ENCODE results near the gene SLC52A1.
A peak's percentile ranks its signal among the peaks of the same experiment; 100 is the strongest.

DNA sequence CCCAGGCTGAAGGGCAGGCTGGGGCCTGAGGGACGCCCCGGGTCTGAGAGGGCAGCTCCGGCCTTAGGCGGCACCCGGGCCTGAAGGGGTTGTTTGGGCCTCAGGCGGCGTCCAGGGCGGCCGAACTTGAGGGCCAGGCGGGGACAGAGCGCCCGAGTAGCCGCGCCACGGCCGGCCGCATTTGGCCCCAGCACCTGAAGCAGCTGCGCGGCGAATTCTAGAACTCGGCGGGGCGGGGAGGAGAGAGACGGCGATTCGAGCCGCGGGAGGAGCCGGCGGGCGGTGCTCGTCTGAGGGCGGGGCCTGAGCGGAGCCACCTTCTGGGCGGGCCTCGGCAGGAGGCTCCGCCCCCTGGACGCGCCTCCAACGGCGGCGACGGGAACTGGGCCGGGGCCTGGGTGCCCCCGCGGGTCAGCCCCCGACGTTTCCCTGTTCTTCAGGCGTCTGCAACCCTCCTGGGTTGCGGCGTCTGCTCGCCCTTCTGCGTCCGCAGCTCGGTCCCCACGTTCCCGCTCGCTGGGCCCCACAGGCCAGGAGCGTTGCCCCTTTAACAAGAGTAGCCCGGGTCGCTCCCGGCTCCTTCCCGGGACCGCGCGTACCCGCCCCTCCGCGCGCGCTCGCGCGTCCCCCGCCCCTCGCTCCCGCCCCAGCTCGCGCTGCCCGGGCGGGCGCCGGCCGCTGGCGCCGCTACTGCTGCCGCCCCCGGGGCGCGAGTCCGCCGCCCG is 37.8 kb downstream of the SLC52A1 start, which contains the start of the genes INCA1 and KIF1C:
- TF ChIP-seq, protein P1, sequence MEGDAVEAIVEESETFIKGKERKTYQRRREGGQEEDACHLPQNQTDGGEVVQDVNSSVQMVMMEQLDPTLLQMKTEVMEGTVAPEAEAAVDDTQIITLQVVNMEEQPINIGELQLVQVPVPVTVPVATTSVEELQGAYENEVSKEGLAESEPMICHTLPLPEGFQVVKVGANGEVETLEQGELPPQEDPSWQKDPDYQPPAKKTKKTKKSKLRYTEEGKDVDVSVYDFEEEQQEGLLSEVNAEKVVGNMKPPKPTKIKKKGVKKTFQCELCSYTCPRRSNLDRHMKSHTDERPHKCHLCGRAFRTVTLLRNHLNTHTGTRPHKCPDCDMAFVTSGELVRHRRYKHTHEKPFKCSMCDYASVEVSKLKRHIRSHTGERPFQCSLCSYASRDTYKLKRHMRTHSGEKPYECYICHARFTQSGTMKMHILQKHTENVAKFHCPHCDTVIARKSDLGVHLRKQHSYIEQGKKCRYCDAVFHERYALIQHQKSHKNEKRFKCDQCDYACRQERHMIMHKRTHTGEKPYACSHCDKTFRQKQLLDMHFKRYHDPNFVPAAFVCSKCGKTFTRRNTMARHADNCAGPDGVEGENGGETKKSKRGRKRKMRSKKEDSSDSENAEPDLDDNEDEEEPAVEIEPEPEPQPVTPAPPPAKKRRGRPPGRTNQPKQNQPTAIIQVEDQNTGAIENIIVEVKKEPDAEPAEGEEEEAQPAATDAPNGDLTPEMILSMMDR (IDR thresholded peaks at IDR 0.05) = peak in 4 of 6 experiments; percentile 33 to 47 (median 40)
- TF ChIP-seq POLR2A (IDR thresholded peaks at IDR 0.05) = peak; percentile 37 to 82

All from adrenal gland (tissue), 5 donors.